Gastrocnemius medialis (tissue), 4 donors: ENCODE data around the gene MGAT5B.

ENCODE experiments used
- CTCF ChIP-seq, 5 experiments: fragments of 450-650 bp in 3 of 5; fragments of 200-600 bp in 2 of 5; sonication (generic) in 2 of 5; IDR thresholded peaks in 4 of 5; conservative IDR thresholded peaks in 1 of 5; 1 replicate in 4 of 5; 2 replicates in 1 of 5; pipeline ENCODE4 v1.5.1; 2016 to 2019; ENCODE audit warnings: antibody characterized with exemption in 5 of 5, mild to moderate bottlenecking in 3 of 5, moderate library complexity in 3 of 5
- POLR2A ChIP-seq, 2 donors: fragments of 450-650 bp; IDR thresholded peaks; one replicate each; pipeline ENCODE4 v1.6.1; 2017; ENCODE audit warnings: antibody characterized with exemption in 2 of 2, mild to moderate bottlenecking in 2 of 2, moderate library complexity in 2 of 2

GRCh38 chr17:76824093-76824492 is 44.1 kb upstream of the MGAT5B start:
- TF ChIP-seq CTCF (IDR thresholded peaks at IDR 0.05 in 4 of 5, conservative IDR thresholded peaks at IDR 0.05 in 1 of 5) (no peak), POLR2A (IDR thresholded peaks at IDR 0.05) (no peak)
